GM19468 (cell line): ENCODE results near the gene B4GALT1.

ENCODE experiments used
- ATAC-seq: cut with Tn5 transposase; IDR thresholded peaks from one replicate; pipeline ENCODE4 v1.9.1; 2021; ENCODE audit warnings: mild to moderate bottlenecking, moderate library complexity, moderate number of reproducible peaks; ENCODE audit not compliant: unreplicated experiment; ENCODE audit errors: extremely low read depth

B4GALT1 gene, protein sequence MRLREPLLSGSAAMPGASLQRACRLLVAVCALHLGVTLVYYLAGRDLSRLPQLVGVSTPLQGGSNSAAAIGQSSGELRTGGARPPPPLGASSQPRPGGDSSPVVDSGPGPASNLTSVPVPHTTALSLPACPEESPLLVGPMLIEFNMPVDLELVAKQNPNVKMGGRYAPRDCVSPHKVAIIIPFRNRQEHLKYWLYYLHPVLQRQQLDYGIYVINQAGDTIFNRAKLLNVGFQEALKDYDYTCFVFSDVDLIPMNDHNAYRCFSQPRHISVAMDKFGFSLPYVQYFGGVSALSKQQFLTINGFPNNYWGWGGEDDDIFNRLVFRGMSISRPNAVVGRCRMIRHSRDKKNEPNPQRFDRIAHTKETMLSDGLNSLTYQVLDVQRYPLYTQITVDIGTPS

DNA sequence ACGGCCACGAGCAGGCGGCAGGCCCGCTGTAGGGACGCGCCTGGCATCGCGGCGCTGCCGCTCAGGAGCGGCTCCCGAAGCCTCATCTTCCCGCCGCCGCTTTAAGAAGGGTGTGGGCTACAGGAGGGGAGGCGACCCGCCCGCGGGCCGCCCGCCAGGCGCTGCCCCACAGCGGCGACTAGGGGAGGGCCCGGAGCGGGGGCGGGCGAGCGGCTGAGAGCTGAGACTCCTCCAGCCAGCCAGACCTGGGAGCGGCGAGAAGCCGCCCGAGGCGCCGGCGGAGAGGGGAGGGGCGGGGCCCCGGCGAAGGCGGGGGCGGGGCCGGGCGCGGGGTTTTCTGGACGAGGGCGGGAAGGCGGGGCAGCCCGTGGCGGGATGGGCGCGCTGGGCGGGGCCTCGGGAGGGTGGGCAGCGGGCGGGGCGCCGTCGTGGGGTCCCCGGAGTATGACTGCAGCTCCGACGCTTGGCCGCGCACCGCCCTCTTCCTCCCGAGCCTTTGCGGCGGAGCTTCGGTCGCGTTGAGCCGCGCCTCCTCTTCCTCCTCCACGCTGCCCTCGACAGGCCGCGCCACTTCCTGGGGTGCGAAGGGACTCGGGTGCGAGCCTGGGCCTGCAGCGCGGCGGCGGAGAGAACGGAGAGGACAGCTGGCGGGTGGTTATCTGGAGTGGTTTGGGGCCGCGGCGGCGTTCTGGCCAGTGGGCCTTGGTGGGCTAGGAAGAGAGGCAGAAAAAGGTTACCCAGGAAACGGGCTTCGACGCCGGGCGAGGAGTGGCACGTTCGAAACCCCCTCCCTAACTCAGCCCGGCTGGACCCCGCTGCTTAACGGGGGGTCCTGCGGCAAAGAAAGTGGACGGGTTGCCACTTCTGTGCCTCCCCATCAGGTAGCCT, at the start of gene B4GALT1:
B4GALT1 (minus strand) TSS at position 253 of the 888 bp plus-strand sequence; CDS start at position 86, 167 bp downstream.
- ATAC-seq: peak; percentile 27

DNA sequence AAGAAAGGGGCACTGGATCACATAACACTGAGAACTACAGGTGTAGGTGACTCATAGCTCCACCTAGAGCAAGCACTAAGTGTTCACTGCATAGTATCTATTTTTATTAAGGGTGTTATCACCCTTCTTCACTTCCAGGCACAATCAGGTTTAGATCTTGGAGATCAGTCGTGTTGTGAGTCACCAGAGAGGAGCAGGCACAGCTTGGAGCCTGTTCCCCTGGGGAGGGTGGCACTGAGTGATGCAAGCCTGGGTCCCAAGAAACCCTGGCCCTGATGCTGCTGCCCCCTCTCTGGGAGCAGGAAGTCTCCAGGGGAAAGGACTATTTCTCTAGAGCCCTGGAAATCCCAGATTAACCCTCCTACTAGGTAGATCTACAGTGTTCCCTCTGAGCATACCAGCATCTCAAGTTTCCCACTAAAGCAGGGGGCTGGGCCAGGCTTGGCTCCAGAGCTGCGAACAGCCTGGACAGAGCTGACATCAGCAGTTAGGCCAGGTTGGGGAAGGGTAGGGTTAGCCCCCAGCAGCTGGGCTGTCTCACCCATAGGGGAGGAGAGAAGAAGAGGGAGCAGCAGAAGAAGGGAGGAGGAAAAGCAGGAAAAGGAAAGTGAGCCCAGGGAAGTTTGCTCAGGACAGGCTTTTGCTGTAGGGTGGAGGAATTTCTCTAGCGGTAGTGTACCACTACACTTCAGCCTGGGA, 44.7 kb upstream of the B4GALT1 start:
- ATAC-seq: no peak

DNA sequence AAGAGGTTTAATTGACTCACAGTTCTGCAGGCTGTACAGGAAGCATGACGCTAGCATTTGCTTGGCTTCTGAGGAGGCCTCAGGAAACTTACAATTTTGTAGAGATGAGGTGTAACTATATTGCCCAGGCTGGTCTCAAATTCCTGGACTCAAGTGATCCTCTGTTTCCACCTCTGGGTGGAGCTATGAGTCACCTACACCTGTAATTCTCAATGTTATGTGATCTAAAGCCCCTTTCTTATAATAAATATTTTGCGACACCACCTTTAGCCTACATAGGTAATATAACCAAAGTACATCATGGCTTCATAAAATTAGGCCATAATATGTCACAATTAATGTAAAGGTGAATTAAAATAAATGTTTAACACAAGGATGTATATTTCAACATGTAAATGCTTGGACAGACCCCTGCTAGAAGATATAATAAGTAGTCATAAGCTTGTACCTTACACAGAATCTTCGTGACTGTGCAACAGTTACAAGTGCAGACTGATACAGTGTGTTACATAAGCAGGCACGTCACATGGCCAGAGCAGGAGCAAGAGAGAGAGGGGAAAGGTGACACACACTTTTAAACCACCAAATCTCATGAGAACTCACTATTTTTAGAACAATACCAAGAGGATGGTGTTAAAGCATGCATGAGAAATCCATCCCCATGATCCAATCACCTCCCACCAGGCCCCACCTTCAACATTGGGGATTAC, 43.0 kb upstream of the B4GALT1 start:
- no peak for ATAC-seq

DNA sequence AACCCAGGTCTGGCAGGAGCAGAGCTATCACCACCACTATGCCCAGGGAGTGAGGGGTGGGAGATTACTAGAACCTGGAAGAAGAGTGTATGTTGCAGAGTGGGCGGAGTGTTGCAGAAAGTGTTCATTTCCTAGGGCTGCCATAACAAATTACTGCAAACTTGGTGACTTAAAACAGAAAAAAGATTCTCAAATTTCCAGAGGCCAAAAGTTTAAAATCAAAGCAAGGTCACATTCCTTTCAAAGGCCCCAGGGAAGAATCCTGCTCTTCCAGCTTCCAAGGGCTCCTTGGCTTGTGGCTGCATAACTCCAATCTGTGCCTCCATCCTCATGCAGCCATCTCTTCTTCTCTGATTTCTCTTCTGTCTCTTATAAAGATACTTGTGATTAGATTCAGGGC, 42.3 kb upstream of the B4GALT1 start:
- no peak for ATAC-seq

DNA sequence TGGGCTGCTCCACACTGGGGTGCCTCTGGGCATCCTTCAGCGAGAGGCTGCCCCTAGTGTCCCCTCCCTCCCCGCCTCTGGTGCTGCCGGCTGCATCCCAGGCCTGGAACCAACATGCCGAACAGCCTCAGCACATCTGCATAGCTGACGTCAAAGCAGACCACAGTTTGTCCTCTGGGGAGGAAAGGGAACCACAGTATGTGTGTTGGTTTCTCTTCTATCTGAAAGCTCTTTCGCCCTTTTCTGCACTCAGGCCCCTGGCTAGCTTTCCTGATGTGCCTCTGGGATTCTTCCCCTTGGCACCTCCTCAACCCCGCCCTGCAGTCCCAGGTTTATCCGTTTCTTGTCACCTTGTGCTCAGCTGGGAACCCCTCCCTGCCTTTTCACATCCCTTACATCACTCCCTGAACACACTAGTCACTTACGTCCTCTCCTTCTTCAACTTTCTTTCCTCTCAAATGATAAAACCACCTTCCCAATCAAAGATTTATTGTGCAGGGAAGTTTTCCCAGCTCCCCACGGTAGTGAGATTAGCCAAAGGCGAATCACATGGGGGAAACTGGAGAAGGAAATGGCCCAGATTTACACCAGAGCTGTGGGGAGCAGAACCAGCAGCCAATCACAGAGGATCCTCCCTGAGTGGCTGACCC, 35.5 kb upstream of the B4GALT1 start:
- ATAC-seq: peak; percentile 99

DNA sequence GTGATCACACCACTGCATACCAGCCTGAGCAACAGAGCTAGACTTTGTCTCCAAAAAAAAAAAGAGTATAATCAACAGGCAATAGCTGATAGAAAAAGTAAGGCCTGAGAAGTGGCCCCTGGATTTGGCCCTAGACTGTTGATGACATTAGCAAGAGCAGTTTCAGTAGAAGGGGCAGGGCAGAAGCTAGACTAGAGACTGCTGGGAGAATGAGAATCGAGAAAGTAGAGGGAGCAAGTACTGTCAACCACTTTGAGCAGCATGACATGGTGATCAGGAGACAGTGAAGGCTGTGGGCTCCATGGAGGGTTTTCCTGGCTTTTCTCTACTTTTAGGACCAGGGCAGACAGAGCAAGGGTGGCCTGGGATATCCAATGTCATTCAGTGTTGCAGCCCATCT, 34.9 kb upstream of the B4GALT1 start:
- peak; percentile 7 for ATAC-seq

DNA sequence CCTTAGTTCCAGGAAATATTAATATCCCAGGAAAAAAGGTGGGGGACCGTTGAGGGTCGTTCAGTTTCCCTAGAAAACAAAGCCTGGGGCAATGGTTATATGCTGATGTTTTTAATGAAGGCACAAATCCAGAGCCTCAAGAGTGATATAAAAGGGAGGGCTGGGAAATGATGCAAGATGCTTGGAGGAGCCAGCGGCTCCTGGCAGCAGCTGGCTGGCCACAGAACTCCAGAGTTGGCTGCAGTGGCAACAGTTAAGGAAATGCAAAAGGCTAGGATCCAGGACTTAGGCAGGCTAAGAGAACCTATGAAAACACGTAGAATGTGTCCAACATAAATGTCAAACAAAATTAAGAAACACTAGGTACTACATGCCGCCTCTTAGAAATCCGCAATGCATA, 31.0 kb upstream of the B4GALT1 start:
- ATAC-seq: no peak

DNA sequence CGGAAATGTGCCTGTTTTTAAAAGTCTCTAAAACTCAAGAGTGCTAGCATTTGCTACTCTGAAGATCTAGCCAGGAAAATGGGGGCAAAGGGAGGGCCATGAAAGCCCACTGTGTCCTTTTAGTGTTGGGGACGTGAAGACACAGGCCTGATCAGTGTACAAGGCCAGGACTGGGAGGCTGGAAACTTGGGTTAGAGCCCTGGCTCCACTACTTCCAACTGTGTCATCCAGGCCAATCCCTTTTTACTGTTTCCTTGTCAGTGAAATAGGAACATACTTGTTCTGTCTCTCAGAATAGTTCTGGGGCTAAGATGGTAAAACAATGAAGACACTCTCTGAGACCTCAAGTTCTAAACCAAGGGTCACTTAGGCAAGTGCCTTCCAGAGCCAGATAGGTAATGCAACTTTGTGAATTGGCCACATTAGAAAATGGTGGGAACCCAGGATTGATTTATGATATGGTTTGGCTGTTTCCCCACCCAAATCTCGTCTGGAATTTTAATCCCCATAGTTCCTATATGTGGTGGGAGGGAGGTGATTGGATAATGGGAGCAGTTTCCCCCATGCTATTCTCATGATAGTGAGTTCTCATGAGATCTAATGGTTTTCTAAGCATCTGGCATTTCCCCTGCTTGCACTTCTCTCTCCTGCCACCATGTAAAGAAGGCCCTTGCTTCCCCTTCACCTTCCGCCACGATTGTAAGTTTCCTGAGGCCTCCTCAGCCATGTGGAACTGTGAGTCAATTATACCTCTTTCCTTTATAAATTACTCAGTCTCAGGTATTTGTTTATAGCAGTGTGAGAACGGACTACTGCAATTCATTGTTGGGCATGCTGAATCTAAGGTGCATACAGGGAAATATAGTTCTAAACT, 30.4 kb upstream of the B4GALT1 start:
- ATAC-seq: no peak

DNA sequence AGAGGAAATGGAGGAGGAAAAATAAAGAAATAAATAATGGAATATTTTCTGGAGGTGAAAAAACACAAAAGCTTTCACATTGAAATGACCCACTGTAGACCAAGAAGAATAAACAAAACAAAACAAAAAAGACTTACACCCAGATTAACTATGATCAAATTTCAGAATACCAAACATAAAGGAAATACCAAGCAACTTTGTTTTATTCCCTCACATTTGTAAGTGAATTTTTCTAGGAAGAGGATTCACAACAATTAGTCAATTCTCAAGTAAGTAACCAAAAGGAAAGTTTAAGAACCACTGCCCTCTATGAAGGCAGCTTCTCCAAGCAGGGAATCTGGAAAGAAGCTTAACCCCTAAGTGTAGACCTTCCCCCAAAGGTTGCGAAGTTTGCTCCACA, 29.6 kb upstream of the B4GALT1 start:
- no peak for ATAC-seq

DNA sequence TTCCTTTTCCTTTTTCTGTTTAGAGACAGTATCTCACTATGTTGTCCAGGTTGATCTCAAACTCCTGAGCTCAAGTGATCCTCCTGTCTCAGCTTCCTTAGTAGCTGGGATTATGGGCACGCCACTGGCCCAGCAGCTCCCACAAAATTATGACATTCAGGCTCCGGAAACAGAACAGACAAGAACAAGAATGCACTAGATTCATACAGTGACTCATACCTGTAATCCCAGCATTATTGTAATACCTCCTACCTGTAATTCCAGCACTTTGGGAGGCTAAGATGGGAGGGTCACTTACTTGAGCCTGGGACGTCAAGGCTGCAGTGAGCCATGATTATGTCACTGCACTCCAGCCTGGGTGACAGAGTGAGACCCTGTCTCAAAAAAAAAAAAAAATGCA, 26.7 kb upstream of the B4GALT1 start:
- ATAC-seq: no peak

DNA sequence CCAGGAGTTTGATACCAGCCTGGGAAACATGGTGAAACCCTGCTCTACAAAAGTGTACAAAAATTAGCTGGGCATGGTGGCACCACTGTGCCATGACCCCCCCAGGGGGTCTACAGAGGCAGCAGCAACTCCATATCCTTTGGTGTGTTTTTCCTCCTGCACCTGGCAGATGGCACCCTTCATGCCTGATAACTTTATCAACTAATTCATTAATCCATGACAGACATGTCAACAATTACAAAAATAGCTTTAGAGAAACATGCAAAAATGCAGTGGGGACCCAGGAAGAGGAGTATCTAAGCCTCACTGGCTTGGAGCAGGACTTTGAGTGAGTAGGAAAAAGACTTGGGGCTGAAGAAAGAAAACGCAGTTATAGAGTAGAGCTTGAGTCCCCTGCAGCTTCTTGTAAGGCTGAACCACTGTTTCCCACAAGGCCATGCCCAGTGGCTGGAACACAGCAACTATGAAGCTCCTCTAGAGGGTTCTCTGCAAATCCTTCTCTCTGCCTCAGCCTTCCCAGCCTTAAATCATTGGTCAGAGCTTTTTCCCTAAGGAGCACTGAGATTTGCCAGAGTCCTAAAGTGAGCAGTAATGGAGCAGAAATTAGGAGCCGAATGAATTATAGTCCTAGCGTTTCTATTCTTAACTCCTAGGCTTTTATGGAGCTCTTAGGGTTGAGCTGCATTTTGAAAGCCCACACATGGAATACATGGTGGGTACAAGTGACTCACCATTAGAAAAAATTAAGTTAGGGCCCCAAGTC, 25.5 kb upstream of the B4GALT1 start:
- no peak for ATAC-seq

DNA sequence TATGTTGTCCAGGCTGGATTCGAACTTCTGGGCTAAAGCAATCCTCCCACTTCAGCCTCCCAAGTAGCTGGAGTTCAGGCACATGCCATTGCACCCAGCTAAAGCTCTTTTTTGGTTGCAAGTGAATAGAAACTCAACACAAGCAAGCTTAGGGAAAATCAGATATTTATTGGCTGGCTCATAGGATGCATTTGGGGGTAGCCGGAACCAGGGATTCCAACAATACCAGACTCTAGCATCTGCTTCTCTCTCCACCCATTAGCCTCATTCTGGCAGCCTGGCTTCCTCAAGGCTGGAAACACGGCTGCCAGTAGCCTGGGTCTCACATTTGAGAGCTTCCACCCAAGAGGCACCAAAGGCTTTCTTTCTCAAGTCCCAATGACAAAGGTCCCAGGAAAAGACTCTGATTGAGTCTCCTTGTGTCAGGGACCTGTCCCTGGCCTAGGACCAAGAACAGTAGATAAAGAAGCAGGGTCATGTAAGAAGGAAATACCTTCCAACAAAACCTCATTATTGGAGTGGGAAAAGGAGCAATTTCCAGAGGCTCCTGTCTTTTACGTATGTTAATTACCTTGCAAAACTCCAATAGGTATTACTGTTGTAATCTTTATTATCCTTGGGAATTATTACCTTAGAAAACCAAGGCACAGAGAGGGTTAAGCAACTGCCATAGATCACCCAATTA, 23.0 kb upstream of the B4GALT1 start:
- no peak for ATAC-seq

DNA sequence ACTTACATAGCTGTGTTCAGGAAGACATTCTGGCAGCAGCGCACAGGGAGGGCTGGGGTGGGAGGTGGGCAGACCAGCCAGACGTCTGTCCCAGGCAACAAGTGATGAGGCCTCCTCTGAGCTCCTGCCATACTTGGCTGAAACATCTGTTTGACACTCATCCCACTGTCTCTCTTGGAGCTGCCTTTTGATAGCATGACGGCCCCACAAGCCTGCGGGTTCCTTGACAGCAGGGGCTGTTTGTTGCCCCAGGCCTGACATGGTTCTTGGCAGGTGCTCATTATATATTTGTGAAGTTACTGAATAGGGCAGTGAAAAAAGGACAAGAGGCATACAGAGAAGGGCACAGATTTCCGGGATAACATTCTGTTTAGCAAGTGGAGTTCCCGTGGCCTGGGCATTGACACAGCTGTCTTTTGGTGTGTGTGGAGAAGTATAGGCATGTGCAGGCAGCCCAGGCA, 22.2 kb upstream of the B4GALT1 start:
- ATAC-seq: no peak

DNA sequence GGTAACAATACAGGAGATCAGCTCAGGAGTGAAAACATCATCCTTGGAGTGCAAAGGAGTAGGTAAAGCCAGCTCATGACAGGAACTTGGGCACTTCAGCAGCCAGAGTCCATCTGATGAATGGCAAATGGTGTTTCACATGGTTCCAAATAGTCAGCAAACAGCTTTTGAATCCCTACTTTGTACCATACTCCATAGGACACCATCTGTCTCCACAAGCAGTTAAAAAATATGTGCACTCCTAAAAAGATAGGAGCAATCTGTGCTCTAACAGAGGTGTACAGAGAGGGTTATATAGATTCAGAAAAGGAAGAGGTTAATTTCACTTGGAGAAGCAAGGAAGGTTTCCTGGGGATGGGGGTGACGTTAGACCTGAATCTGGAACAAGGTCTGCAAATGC, 21.6 kb upstream of the B4GALT1 start:
- ATAC-seq: no peak

DNA sequence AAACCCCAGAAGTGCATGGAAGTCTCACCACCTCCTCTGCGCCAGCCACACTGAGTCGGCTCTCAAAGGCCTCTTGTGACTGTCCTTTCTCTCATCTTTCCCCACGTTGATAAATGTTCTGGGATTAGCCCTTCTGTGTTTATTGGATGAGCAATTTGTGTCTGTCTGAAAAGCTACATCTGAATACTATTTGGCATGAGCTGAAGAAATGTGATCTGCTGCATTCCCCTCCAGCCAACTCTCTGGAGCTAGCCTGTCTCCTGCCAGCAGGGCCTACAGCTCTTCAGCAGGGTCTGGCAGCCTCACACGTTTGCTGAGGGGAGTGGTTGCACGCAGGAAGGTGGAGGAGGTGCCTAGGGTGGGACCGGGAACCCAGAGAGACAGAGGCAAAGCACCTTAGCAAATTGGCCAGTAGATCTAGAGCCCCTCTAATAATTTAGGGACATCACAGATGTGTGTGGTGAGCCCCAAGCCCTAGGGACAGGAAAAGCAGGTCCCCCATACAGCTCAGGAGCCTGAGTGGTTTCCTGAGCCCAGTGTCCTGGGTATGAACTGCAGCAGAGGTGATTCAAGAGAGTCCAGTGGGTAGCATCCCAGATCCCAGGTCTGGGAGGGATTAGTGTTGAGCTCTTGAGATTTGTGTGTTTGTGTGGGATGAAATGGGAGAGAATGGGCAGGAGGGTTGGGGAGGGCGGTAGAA, 20.5 kb upstream of the B4GALT1 start:
- no peak for ATAC-seq

DNA sequence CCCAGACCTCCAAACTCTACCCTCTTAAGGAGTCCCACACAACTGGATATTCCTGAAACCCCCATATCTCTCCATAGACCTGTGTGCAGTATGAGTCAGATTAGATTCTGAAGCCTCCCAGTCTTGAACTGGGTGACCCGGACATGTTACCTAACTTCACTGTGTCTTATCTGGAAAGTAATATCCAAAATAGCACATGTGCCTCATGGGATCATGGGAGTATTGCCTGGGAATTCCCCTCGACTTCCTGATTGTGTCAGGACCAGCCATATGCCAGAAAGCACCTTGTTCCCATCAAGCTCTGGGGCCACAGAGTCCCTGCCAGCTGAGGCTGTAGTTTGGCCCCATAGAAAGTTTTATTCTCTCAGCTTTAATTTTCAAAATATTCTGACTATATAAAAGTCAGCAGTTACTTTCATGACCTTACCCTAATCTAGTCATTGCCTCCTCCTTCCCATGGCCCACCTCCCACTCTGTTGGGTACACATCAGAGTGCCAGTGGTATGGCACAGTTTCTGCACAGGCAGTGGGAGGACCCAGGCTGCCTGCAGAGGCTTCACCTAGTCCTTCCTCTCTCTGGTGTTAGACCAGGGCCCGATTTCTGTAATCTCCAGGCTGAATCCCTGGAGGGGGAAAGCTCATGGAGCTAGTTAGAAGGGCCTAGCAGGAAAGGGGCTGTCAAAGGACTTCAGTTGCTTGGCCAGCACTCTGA, 19.5 kb upstream of the B4GALT1 start:
- no peak for ATAC-seq
